Measurements from ENCODE around the gene CLEC20A.

CLEC20A gene

GRCh38 chr1:178490136-178490535 lies 6.6 kb downstream of the CLEC20A start:
- TF ChIP-seq EP300 (IDR thresholded peaks at IDR 0.05; ENCODE audit: borderline replicate concordance) (no peak), FOXM1 (IDR thresholded peaks at IDR 0.05; ENCODE audit: borderline replicate concordance, low read depth) (no peak), TAF1 (IDR thresholded peaks at IDR 0.05; ENCODE audit: low read depth) (no peak), TEAD4 (IDR thresholded peaks at IDR 0.05) (no peak), EGR1 (IDR thresholded peaks at IDR 0.05) (no peak), USF1 (IDR thresholded peaks at IDR 0.05) (no peak), NFIC (IDR thresholded peaks at IDR 0.05) (no peak), CREB1 (IDR thresholded peaks at IDR 0.05; ENCODE audit: low read depth) (no peak), CEBPB (IDR thresholded peaks at IDR 0.05) (no peak), ZBTB7A (IDR thresholded peaks at IDR 0.05; ENCODE audit: low read depth) (no peak), YY1 (IDR thresholded peaks at IDR 0.05; ENCODE audit: low read depth) (no peak), RAD21 (IDR thresholded peaks at IDR 0.05; ENCODE audit: low read depth) (no peak), TCF12 (IDR thresholded peaks at IDR 0.05; ENCODE audit: low read depth) (no peak)
- TF ChIP-seq, protein P1, sequence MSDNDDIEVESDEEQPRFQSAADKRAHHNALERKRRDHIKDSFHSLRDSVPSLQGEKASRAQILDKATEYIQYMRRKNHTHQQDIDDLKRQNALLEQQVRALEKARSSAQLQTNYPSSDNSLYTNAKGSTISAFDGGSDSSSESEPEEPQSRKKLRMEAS (IDR thresholded peaks at IDR 0.05), result no peak
- TF ChIP-seq, protein P2, sequence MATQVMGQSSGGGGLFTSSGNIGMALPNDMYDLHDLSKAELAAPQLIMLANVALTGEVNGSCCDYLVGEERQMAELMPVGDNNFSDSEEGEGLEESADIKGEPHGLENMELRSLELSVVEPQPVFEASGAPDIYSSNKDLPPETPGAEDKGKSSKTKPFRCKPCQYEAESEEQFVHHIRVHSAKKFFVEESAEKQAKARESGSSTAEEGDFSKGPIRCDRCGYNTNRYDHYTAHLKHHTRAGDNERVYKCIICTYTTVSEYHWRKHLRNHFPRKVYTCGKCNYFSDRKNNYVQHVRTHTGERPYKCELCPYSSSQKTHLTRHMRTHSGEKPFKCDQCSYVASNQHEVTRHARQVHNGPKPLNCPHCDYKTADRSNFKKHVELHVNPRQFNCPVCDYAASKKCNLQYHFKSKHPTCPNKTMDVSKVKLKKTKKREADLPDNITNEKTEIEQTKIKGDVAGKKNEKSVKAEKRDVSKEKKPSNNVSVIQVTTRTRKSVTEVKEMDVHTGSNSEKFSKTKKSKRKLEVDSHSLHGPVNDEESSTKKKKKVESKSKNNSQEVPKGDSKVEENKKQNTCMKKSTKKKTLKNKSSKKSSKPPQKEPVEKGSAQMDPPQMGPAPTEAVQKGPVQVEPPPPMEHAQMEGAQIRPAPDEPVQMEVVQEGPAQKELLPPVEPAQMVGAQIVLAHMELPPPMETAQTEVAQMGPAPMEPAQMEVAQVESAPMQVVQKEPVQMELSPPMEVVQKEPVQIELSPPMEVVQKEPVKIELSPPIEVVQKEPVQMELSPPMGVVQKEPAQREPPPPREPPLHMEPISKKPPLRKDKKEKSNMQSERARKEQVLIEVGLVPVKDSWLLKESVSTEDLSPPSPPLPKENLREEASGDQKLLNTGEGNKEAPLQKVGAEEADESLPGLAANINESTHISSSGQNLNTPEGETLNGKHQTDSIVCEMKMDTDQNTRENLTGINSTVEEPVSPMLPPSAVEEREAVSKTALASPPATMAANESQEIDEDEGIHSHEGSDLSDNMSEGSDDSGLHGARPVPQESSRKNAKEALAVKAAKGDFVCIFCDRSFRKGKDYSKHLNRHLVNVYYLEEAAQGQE (IDR thresholded peaks at IDR 0.05; ENCODE audit: low read depth), result no peak

DNA sequence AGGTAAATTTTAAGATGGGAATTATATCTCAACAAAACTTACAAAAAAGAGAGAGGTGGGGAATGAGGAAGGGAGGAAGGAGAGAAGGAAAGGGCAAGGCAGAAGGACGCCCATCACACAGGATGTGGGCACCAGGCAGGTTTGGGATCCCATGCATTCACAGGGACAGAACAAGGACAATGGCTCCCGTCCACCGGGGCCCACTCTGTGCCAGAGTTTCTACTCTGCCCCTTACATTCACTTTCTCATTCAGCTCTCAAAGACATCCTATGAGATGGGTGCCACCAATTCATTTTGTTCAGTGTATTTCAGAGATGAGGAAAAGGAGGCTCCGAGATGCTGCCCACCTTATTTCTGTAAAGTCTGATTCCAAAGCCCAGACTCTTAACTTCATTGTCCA lies 7.4 kb downstream of the CLEC20A start:
- TF ChIP-seq YY1 (IDR thresholded peaks at IDR 0.05; ENCODE audit: low read depth) (no peak), EP300 (IDR thresholded peaks at IDR 0.05; ENCODE audit: borderline replicate concordance) (no peak), TEAD4 (IDR thresholded peaks at IDR 0.05) (no peak), CEBPB (IDR thresholded peaks at IDR 0.05) (no peak), EGR1 (IDR thresholded peaks at IDR 0.05) (no peak), TCF12 (IDR thresholded peaks at IDR 0.05; ENCODE audit: low read depth) (no peak), FOXM1 (IDR thresholded peaks at IDR 0.05; ENCODE audit: borderline replicate concordance, low read depth) (no peak), CREB1 (IDR thresholded peaks at IDR 0.05; ENCODE audit: low read depth) (no peak), NFIC (IDR thresholded peaks at IDR 0.05) (no peak), RAD21 (IDR thresholded peaks at IDR 0.05; ENCODE audit: low read depth) (no peak), ZBTB7A (IDR thresholded peaks at IDR 0.05; ENCODE audit: low read depth) (no peak), USF1 (IDR thresholded peaks at IDR 0.05) (no peak), TAF1 (IDR thresholded peaks at IDR 0.05; ENCODE audit: low read depth) (no peak)
- TF ChIP-seq, protein P1 (IDR thresholded peaks at IDR 0.05), result no peak
- TF ChIP-seq, protein P2 (IDR thresholded peaks at IDR 0.05; ENCODE audit: low read depth), result no peak

DNA sequence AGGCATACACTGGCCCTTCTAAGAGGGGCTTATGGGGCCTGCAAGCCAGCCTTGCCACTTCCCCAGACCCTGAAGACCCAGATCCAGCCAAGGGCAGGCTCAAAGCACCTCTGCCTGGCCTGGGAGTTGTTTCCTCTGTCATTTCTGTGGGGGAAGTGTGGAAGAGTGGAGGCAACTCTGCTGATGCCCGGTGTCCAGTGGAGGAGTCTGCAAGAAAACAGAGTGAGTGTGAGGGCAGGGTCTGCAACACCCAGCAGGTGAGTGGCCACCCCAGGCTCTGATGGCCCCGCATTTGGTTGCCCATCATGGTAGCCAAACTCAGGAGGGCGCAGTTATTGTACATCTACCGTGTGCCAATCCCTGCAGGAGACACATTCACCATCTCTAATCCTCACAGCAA lies 8.4 kb downstream of the CLEC20A start:
- no peak for TF ChIP-seq YY1 (IDR thresholded peaks at IDR 0.05; ENCODE audit: low read depth)
- no peak for TF ChIP-seq NFIC (IDR thresholded peaks at IDR 0.05)
- no peak for TF ChIP-seq EP300 (IDR thresholded peaks at IDR 0.05; ENCODE audit: borderline replicate concordance)
- TF ChIP-seq, protein P1 (IDR thresholded peaks at IDR 0.05), result no peak
- no peak for TF ChIP-seq TCF12 (IDR thresholded peaks at IDR 0.05; ENCODE audit: low read depth)
- TF ChIP-seq USF1 (IDR thresholded peaks at IDR 0.05), result no peak
- TF ChIP-seq, protein P2 (IDR thresholded peaks at IDR 0.05; ENCODE audit: low read depth), result no peak
- TF ChIP-seq CREB1 (IDR thresholded peaks at IDR 0.05; ENCODE audit: low read depth), result no peak
- TF ChIP-seq FOXM1 (IDR thresholded peaks at IDR 0.05; ENCODE audit: borderline replicate concordance, low read depth), result no peak
- TF ChIP-seq TEAD4 (IDR thresholded peaks at IDR 0.05), result no peak
- no peak for TF ChIP-seq ZBTB7A (IDR thresholded peaks at IDR 0.05; ENCODE audit: low read depth)
- no peak for TF ChIP-seq CEBPB (IDR thresholded peaks at IDR 0.05)
- TF ChIP-seq RAD21 (IDR thresholded peaks at IDR 0.05; ENCODE audit: low read depth), result no peak
- no peak for TF ChIP-seq TAF1 (IDR thresholded peaks at IDR 0.05; ENCODE audit: low read depth)
- TF ChIP-seq EGR1 (IDR thresholded peaks at IDR 0.05), result no peak
